K562 (cell line): ENCODE measurements around the gene ANGEL2. TPM values are rescaled to one million over a fixed set of nuclear protein-coding genes. Genes with fewer than 3 reads are reported as not detected.

Experiments
- ATF3 ChIP-seq, 2 experiments: fragments of 450-650 bp in 1 of 2; sonication (generic) in 1 of 2; formaldehyde crosslinking in 1 of 2; IDR thresholded peaks in 1 of 2; conservative IDR thresholded peaks in 1 of 2; 2 replicates each; pipeline versions ENCODE4 v1.6.1 to v1.8.1; 2016 to 2023; ENCODE audit warnings: mild to moderate bottlenecking in 2 of 2, moderate library complexity in 2 of 2, inconsistent platforms in 1 of 2, missing genetic modification reagents in 1 of 2
- FOXJ2 ChIP-seq: fragments of 200-800 bp; sonication (Bioruptor generic); IDR thresholded peaks from 2 replicates; pipeline ENCODE4 v1.6.1; 2016; ENCODE audit warnings: missing genetic modification characterization, missing compliant biosample characterization
- SMAD1 ChIP-seq: fragments of 150-350 bp; IDR thresholded peaks from 2 replicates; pipeline ENCODE4 v1.6.1; 2014; ENCODE audit warnings: low read length, low read depth; ENCODE audit not compliant: partially characterized antibody
- SPI1 ChIP-seq: IDR thresholded peaks from 2 replicates; pipeline ENCODE4 v1.6.1; 2011; ENCODE audit warnings: low read depth, low read length, control low read depth, borderline replicate concordance
- TBL1XR1 ChIP-seq, 2 experiments: IDR thresholded peaks; 2 replicates each; pipeline ENCODE4 v1.6.1; 2012; ENCODE audit warnings: improper control_type of control experiment in 2 of 2, low read length in 2 of 2, mild to moderate bottlenecking in 1 of 2
- ZBTB9 ChIP-seq: fragments of 450-650 bp; formaldehyde crosslinking; IDR thresholded peaks from 2 replicates; pipeline ENCODE4 v1.4.0; 2020; ENCODE audit warnings: mild to moderate bottlenecking, moderate library complexity
- ZNF143 ChIP-seq: sonication (generic); formaldehyde crosslinking; IDR thresholded peaks from 2 replicates; pipeline ENCODE4 v1.9.0; 2022; ENCODE audit warnings: mild to moderate bottlenecking, missing genetic modification reagents
- polyA plus RNA-seq, 8 experiments: library from polyadenylated mRNA; depleted of rRNA in 4 of 8; stranded (reverse) in 5 of 8; unstranded in 3 of 8; fragments of >200 nt; fragmentation: Nextera tagmentation in 2 of 8; fragmentation: Illumina TruSeq in 1 of 8; extraction: Ambion mirVana in 2 of 8; extraction: Trizol in 1 of 8; gene quantifications; 2 replicates each; pipeline versions ENCODE4 v1.2.1 to v1.2.3, GENCODE V29; 2011 to 2014; ENCODE audit warnings: inconsistent platforms in 1 of 8, missing spikeins in 1 of 8
- total RNA-seq, 7 experiments: library from RNA; depleted of rRNA in 6 of 7; stranded (reverse); fragments of >200 nt in 6 of 7; fragmentation: Illumina TruSeq in 2 of 7; extraction: Trizol in 2 of 7; gene quantifications; 2 replicates each; pipeline versions ENCODE4 v1.2.1 to v1.2.3, GENCODE V29; 2011 to 2021; ENCODE audit warnings: low replicate concordance in 1 of 7

Gene ANGEL2
- total and polyA plus RNA-seq, 9 of the 15 experiments (the other 6 are each of a cell fraction or from before 2014, with no cell fraction given): 6.8 to 34.6 (median 26.2) TPM

DNA sequence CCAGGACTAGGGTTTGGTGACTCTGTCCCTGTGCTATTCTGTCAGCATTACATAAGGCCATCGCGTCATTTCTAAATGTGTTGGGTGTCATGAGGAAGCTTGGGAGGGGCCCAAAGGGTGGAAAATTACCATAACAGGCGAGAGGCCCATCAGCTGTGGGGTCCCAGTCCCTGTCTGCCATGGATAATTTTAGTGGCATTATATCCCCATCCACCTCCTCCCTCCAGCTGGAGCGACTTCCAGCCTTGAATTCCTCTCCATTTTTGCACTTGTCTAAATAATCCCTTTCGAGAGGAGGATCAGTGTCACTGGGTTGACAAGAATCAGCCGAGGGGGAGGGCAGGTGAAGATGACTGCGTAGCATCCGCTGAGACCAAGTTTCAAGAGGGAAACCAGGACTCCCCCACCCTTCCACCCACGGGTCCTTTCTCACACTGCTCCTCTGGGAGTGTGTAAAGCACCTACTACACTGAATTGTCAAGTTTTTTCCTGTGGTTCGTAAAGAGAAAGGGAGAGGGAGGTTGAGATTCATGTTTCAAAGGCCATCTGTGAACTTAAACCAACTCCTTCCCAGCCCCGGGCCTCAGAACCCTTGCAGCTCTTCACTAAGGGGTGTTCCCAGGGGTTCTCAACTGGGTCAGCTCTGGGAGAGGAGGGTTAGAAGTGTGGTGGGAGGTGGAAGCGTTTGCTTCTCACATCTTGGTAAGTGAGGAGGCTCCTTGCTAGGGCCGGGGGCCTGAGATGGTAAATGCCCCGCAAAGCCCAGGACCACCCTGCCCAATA lies 36.1 kb downstream of the ANGEL2 start (continued):
- TF ChIP-seq SMAD1 (no peak), ZBTB9 (no peak), FOXJ2 (tag) (peak; percentile 38; the same call in 1 of the 2 replicates), ZNF143 (CRISPR knock-in tag) (no peak), ATF3 (IDR thresholded peaks at IDR 0.05) (peak; percentile 34; the same call in 1 of the 2 replicates), ATF3 (CRISPR knock-in tag; conservative IDR thresholded peaks at IDR 0.05) (no peak), TBL1XR1 (IDR thresholded peaks at IDR 0.05; ENCODE audit: low read length in 2 of 2) (no peak), SPI1 (no peak)
